Measurements from ENCODE around the gene LYZL6. TPM values are rescaled to one million over a fixed set of nuclear protein-coding genes. Genes with fewer than 3 reads are reported as not detected.

LYZL6 gene
- total and polyA plus RNA-seq, 2 of the 8 experiments (the other 6 are each of a cell fraction or from before 2014, with no cell fraction given) = not detected

- Histone ChIP-seq H2BK15ac (ENCODE audit: low read length) (no peak overlapping the region), H3K56ac (replicated peaks; ENCODE audit: insufficient read length, low read depth, low read length) (no peak overlapping the region), H3K18ac (ENCODE audit: extremely low read depth, low read length) (no peak overlapping the region), H3K9ac (replicated peaks in 1 of 4; ENCODE audit: extremely low read depth in 1 of 4, low read depth in 3 of 4, low read length in 3 of 4) (no peak overlapping the region), H2BK120ac (replicated peaks; ENCODE audit: low read depth, low read length) (no peak overlapping the region), H4K8ac (ENCODE audit: extremely low read depth, insufficient read depth, low read length) (no peak overlapping the region), H4K91ac (replicated peaks; ENCODE audit: insufficient read length, low read length) (no peak overlapping the region), H3K36me3 (ENCODE audit: control insufficient read depth in 2 of 4, insufficient read depth in 4 of 4, low read length in 3 of 4) (no peaks in the 10 kb centered on the region), H3K27me3 (replicated peaks in 1 of 4; ENCODE audit: control insufficient read depth in 3 of 4, extremely low read depth in 1 of 4, insufficient read depth in 3 of 4, low read length in 3 of 4) (no peaks in the 10 kb centered on the region), H2BK20ac (ENCODE audit: low read length) (no peak overlapping the region), H3K23ac (ENCODE audit: insufficient read length) (no peak overlapping the region), H2BK12ac (ENCODE audit: low read depth, low read length) (no peak overlapping the region), H3K9me3 (ENCODE audit: insufficient read depth in 2 of 2, low read depth in 1 of 2, low read length in 1 of 2) (no peaks in the 10 kb centered on the region), H3K4me3 (ENCODE audit: extremely low read depth in 1 of 4, insufficient read depth in 2 of 4, low read depth in 3 of 4, low read length in 4 of 4) (no peak overlapping the region), H3K23me2 (ENCODE audit: low read depth, low read length) (no peaks in the 10 kb centered on the region), H3K79me2 (ENCODE audit: control insufficient read depth in 1 of 2, insufficient read depth in 2 of 2, low read length in 2 of 2) (no peaks in the 10 kb centered on the region), H2AFZ (ENCODE audit: low read length) (no peak overlapping the region), H3K4ac (replicated peaks; ENCODE audit: insufficient read length, low read depth, low read length) (no peak overlapping the region), H3K14ac (ENCODE audit: insufficient read length) (no peak overlapping the region), H4K5ac (ENCODE audit: insufficient read length, low read depth, low read length) (no peak overlapping the region), H3K4me2 (ENCODE audit: insufficient read depth in 1 of 2, low read depth in 2 of 2, low read length in 2 of 2) (no peak overlapping the region), H4K20me1 (replicated peaks in 1 of 2; ENCODE audit: control insufficient read depth in 1 of 2, insufficient read depth in 2 of 2, low read length in 2 of 2) (no peaks in the 10 kb centered on the region), H3K4me1 (replicated peaks in 1 of 4; ENCODE audit: control insufficient read depth in 3 of 4, insufficient read depth in 4 of 4, low read length in 3 of 4) (no peaks in the 10 kb centered on the region), H3K79me1 (ENCODE audit: low read depth, low read length) (no peaks in the 10 kb centered on the region), H2AK5ac (ENCODE audit: low read depth, low read length) (no peak overlapping the region), H2BK5ac (ENCODE audit: low read depth, low read length) (no peak overlapping the region), H3K27ac (ENCODE audit: low read depth, low read length) (no peak overlapping the region)
- 92% methylated on average over 2 of the region's 2 CpGs; no CpG with 5 or more reads in 1 of the 2 experiments for WGBS, 2 experiments (ENCODE audit: extremely low coverage in 1 of 2, insufficient coverage in 1 of 2, insufficient read length in 1 of 2, insufficient replicate concordance in 2 of 2, low coverage in 1 of 2, low lambda C conversion rate in 2 of 2, missing lambda C conversion rate in 1 of 2)
- no peak for FAIRE-seq
- DNase-seq (ENCODE audit: low read depth in 1 of 2, low spot score in 2 of 2) = no peak
- TF ChIP-seq RBBP5 (IDR thresholded peaks at IDR 0.05; ENCODE audit: borderline replicate concordance, low read depth, low read length) = no peak
- TF ChIP-seq MAFK (IDR thresholded peaks at IDR 0.05; ENCODE audit: low read depth, low read length) = no peak
- TF ChIP-seq CBX5 (IDR thresholded peaks at IDR 0.05; ENCODE audit: low read depth, low read length) = no peak
- ChIA-PET POLR2A (ENCODE audit: partially characterized antibody) (no interaction called here), CTCF (ENCODE audit: partially characterized antibody) (no interaction called here)
Observed at GRCh38 chr17:35991075-35991474, 47.6 kb upstream of the LYZL6 start.
